H1 (cell line): ENCODE data around the gene ASB1. TPM values are rescaled to one million over a fixed set of nuclear protein-coding genes. Genes with fewer than 3 reads are reported as not detected.

ENCODE experiments used
- ASH2L ChIP-seq: fragments of 200-600, 300-600 bp; sonication (generic); IDR thresholded peaks from one replicate; pipeline ENCODE4 v1.7.1; 2017; ENCODE audit warnings: low read length
- CBX5 ChIP-seq: fragments of 300-800, 300-1000 bp; sonication (generic); IDR thresholded peaks from 2 replicates; pipeline ENCODE4 v1.7.1; 2016; ENCODE audit warnings: antibody characterized with exemption, low read length, low read depth
- CEBPB ChIP-seq: IDR thresholded peaks from 2 replicates; pipeline ENCODE4 v1.6.1; 2012; ENCODE audit warnings: low read depth, low read length
- EP300 ChIP-seq, 2 experiments: IDR thresholded peaks; 1 replicate in 1 of 2; 2 replicates in 1 of 2; pipeline ENCODE4 v1.6.1; 2011 to 2012; ENCODE audit warnings: low read depth in 2 of 2, low read length in 2 of 2, mild to moderate bottlenecking in 2 of 2, borderline replicate concordance in 1 of 2, inconsistent platforms in 1 of 2, moderate library complexity in 1 of 2
- MAX ChIP-seq: IDR thresholded peaks from 2 replicates; pipeline ENCODE4 v1.6.1; 2012; ENCODE audit warnings: inconsistent platforms
- RFX5 ChIP-seq: IDR thresholded peaks from 2 replicates; pipeline ENCODE4 v1.6.1; 2011; ENCODE audit warnings: low read depth, low read length, improper control_type of control experiment, borderline replicate concordance
- SRF ChIP-seq: IDR thresholded peaks from 2 replicates; pipeline ENCODE4 v1.6.1; 2011; ENCODE audit warnings: mild to moderate bottlenecking, low read depth, low read length, moderate library complexity
- USF2 ChIP-seq: IDR thresholded peaks from 2 replicates; pipeline ENCODE4 v1.6.1; 2011; ENCODE audit warnings: low read length, improper control_type of control experiment
- polyA plus RNA-seq, 7 experiments: library from polyadenylated mRNA; depleted of rRNA in 3 of 7; stranded (reverse) in 5 of 7; unstranded in 2 of 7; fragments of >200 nt in 5 of 7; fragments of 200-250 nt in 2 of 7; gene quantifications; 1 replicate in 5 of 7; 2 replicates in 1 of 7; 4 replicates in 1 of 7; pipeline versions ENCODE4 v1.2.1 to v1.2.3, GENCODE V29; 2011 to 2013; ENCODE audit warnings: missing spikeins in 2 of 7, mixed read lengths in 2 of 7
- total RNA-seq: library from RNA; stranded (reverse); fragmentation: NEBNext Ultra II Directional; extraction: Animal tissue kit (Norgen Biotek cat#: 25700); gene quantifications from 2 replicates; pipeline ENCODE4 v1.2.1, GENCODE V29; 2021

Gene ASB1
- total and polyA plus RNA-seq, 2 of the 8 experiments (the other 6 are each of a cell fraction or from before 2014, with no cell fraction given) = 24.1 to 36.0 TPM

GRCh38 chr2:238438856-238439849, 12.4 kb downstream of the ASB1 start (continued):
- TF ChIP-seq USF2 = no peak
- TF ChIP-seq MAX = no peak
- no peak for TF ChIP-seq ASH2L
- no peak for TF ChIP-seq EP300 (IDR thresholded peaks at IDR 0.05; ENCODE audit: borderline replicate concordance in 1 of 2, low read depth in 2 of 2, low read length in 2 of 2)
- TF ChIP-seq RFX5 = no peak
- no peak for TF ChIP-seq CEBPB
- TF ChIP-seq CBX5 = no peak
- no peak for TF ChIP-seq SRF
